ENCODE measurements around the gene ATG2B.

GRCh38 chr14:96318836-96319235, 44.3 kb downstream of the ATG2B start:
- TF ChIP-seq CTCF (IDR thresholded peaks at IDR 0.05), result no peak
- TF ChIP-seq EZH2 (IDR thresholded peaks at IDR 0.05; ENCODE audit: borderline replicate concordance, insufficient read depth, low read depth, low read length, poor library complexity, severe bottlenecking), result no peak
